H1 (cell line): ENCODE data around the gene NOC2L. TPM values are rescaled to one million over a fixed set of nuclear protein-coding genes. Genes with fewer than 3 reads are reported as not detected.

Source experiments
- CTCF ChIA-PET: fragments of 300-600 bp; sonication (Branson Sonifier 250); formaldehyde crosslinking; loops from one replicate; lab custom pipeline; 2021; ENCODE audit not compliant: partially characterized antibody; lab: Charles Lee
- POLR2A ChIA-PET: fragments of 300-600 bp; sonication (Branson Sonifier 250); formaldehyde crosslinking; loops from one replicate; lab custom pipeline; 2021; ENCODE audit warnings: inconsistent platforms; ENCODE audit not compliant: partially characterized antibody; lab: Charles Lee
- DNase-seq, 2 experiments: peaks; one replicate each; pipeline versions ENCODE4 v3.0.0 to v3.0.0-alpha.2; 2010 to 2022; ENCODE audit warnings: low spot score in 2 of 2, low read depth in 1 of 2, mixed read lengths in 1 of 2
- FAIRE-seq: peaks from 2 replicates; lab custom pipeline; 2011; peaks lifted over from hg19 to GRCh38; lab: Jason Lieb, UNC
- H2AFZ ChIP-seq: 2 replicates; pipeline ENCODE4 v1.8.1; 2012; ENCODE audit warnings: low read length, inconsistent platforms
- H2AK5ac ChIP-seq: 2 replicates; pipeline ENCODE4 v1.6.1; 2013; ENCODE audit warnings: low read depth, low read length
- H2BK120ac ChIP-seq: replicated peaks from 2 replicates; pipeline ENCODE3; 2013; ENCODE audit warnings: low read depth, low read length, inconsistent platforms
- H2BK12ac ChIP-seq: 2 replicates; pipeline ENCODE4 v1.6.1; 2013; ENCODE audit warnings: low read depth, low read length
- H2BK15ac ChIP-seq: 2 replicates; pipeline ENCODE4 v1.6.1; 2013; ENCODE audit warnings: low read length
- H2BK20ac ChIP-seq: 2 replicates; pipeline ENCODE4 v1.6.1; 2013; ENCODE audit warnings: low read length
- H2BK5ac ChIP-seq: 2 replicates; pipeline ENCODE4 v1.6.1; 2013; ENCODE audit warnings: low read depth, low read length
- H3K14ac ChIP-seq: 2 replicates; pipeline ENCODE4 v1.6.1; 2013; ENCODE audit warnings: inconsistent platforms; ENCODE audit not compliant: insufficient read length
- H3K18ac ChIP-seq: 2 replicates; pipeline ENCODE4 v1.6.1; 2013; ENCODE audit warnings: low read length; ENCODE audit errors: extremely low read depth
- H3K23ac ChIP-seq: 2 replicates; pipeline ENCODE4 v1.6.1; 2013; ENCODE audit warnings: inconsistent platforms; ENCODE audit not compliant: insufficient read length
- H3K23me2 ChIP-seq: 2 replicates; pipeline ENCODE4 v1.6.1; 2013; ENCODE audit warnings: low read depth, low read length
- H3K27ac ChIP-seq: 2 replicates; pipeline ENCODE4 v1.6.1; 2011; ENCODE audit warnings: low read depth, low read length, inconsistent platforms
- H3K27me3 ChIP-seq, 4 experiments: replicated peaks in 1 of 4; 1 replicate in 1 of 4; 2 replicates in 3 of 4; pipeline versions ENCODE4 v1.6.1 to v1.8.1; 2011 to 2013; ENCODE audit warnings: low read length in 3 of 4, mild to moderate bottlenecking in 3 of 4, inconsistent platforms in 2 of 4, mixed read lengths in 2 of 4, moderate library complexity in 1 of 4; ENCODE audit not compliant: control insufficient read depth in 3 of 4, insufficient read depth in 3 of 4; ENCODE audit errors: extremely low read depth in 1 of 4
- H3K36me3 ChIP-seq, 4 experiments: 2 replicates each; pipeline versions ENCODE4 v1.6.1 to v1.8.1; 2011 to 2013; ENCODE audit warnings: mild to moderate bottlenecking in 4 of 4, low read length in 3 of 4, moderate library complexity in 2 of 4, control low read depth in 1 of 4, inconsistent platforms in 1 of 4; ENCODE audit not compliant: insufficient read depth in 4 of 4, control insufficient read depth in 2 of 4
- H3K4ac ChIP-seq: replicated peaks from 2 replicates; pipeline ENCODE3; 2013; ENCODE audit warnings: low read length, low read depth, mixed read lengths, inconsistent platforms; ENCODE audit not compliant: insufficient read length
- H3K4me1 ChIP-seq, 4 experiments: replicated peaks in 1 of 4; 1 replicate in 1 of 4; 2 replicates in 3 of 4; pipeline versions ENCODE4 v1.6.1 to v1.8.1; 2011 to 2013; ENCODE audit warnings: low read length in 3 of 4, inconsistent platforms in 2 of 4, mixed read lengths in 1 of 4; ENCODE audit not compliant: insufficient read depth in 4 of 4, control insufficient read depth in 3 of 4
- H3K4me2 ChIP-seq, 2 experiments: 2 replicates each; pipeline versions ENCODE4 v1.6.1 to v1.8.1; 2011 to 2013; ENCODE audit warnings: low read depth in 2 of 2, low read length in 2 of 2, control low read depth in 1 of 2, inconsistent platforms in 1 of 2, mild to moderate bottlenecking in 1 of 2; ENCODE audit not compliant: insufficient read depth in 1 of 2
- H3K4me3 ChIP-seq, 4 experiments: fragments of 200-600, 300-600 bp in 1 of 4; sonication (generic), shearing (Covaris generic), sonication (Bioruptor Twin) in 1 of 4; 2 replicates each; pipeline versions ENCODE4 v1.5.1 to v1.8.1; 2011 to 2016; ENCODE audit warnings: low read length in 4 of 4, low read depth in 3 of 4, control low read depth in 2 of 4, inconsistent platforms in 2 of 4, mild to moderate bottlenecking in 2 of 4, mixed read lengths in 1 of 4, moderate library complexity in 1 of 4; ENCODE audit not compliant: insufficient read depth in 2 of 4; ENCODE audit errors: extremely low read depth in 1 of 4
- H3K56ac ChIP-seq: replicated peaks from 2 replicates; pipeline ENCODE3; 2013; ENCODE audit warnings: low read depth, mild to moderate bottlenecking, mixed read lengths, low read length, inconsistent platforms; ENCODE audit not compliant: insufficient read length
- H3K79me1 ChIP-seq: 2 replicates; pipeline ENCODE4 v1.6.1; 2013; ENCODE audit warnings: low read depth, low read length, control low read depth
- H3K79me2 ChIP-seq, 2 experiments: 2 replicates each; pipeline versions ENCODE4 v1.6.1 to v1.8.1; 2012 to 2013; ENCODE audit warnings: low read length in 2 of 2, mild to moderate bottlenecking in 2 of 2, inconsistent platforms in 1 of 2; ENCODE audit not compliant: insufficient read depth in 2 of 2, control insufficient read depth in 1 of 2
- H3K9ac ChIP-seq, 4 experiments: replicated peaks in 1 of 4; 1 replicate in 1 of 4; 2 replicates in 3 of 4; pipeline versions ENCODE4 v1.6.1 to v1.8.1; 2011 to 2013; ENCODE audit warnings: low read depth in 3 of 4, low read length in 3 of 4, control low read depth in 2 of 4, mild to moderate bottlenecking in 2 of 4, moderate library complexity in 2 of 4, inconsistent platforms in 1 of 4; ENCODE audit errors: extremely low read depth in 1 of 4
- H3K9me3 ChIP-seq, 2 experiments: 2 replicates each; pipeline versions ENCODE4 v1.6.1 to v1.8.1; 2012 to 2013; ENCODE audit warnings: mild to moderate bottlenecking in 2 of 2, moderate library complexity in 2 of 2, control low read depth in 1 of 2, inconsistent platforms in 1 of 2, low read depth in 1 of 2, low read length in 1 of 2, mixed read lengths in 1 of 2; ENCODE audit not compliant: insufficient read depth in 2 of 2
- H4K20me1 ChIP-seq, 2 experiments: replicated peaks in 1 of 2; 2 replicates each; pipeline versions ENCODE3 to v1.8.1; 2011 to 2013; ENCODE audit warnings: inconsistent platforms in 2 of 2, low read length in 2 of 2, mild to moderate bottlenecking in 1 of 2; ENCODE audit not compliant: insufficient read depth in 2 of 2, control insufficient read depth in 1 of 2
- H4K5ac ChIP-seq: 2 replicates; pipeline ENCODE4 v1.6.1; 2013; ENCODE audit warnings: low read length, low read depth, mixed read lengths, inconsistent platforms; ENCODE audit not compliant: insufficient read length
- H4K8ac ChIP-seq: 2 replicates; pipeline ENCODE4 v1.8.0; 2013; ENCODE audit warnings: mild to moderate bottlenecking, moderate library complexity, low read length, inconsistent platforms; ENCODE audit not compliant: insufficient read depth; ENCODE audit errors: extremely low read depth
- H4K91ac ChIP-seq: replicated peaks from 2 replicates; pipeline ENCODE3; 2013; ENCODE audit warnings: low read length, mixed read lengths, inconsistent platforms; ENCODE audit not compliant: insufficient read length
- BCL11A ChIP-seq, 2 experiments: IDR thresholded peaks; one replicate each; pipeline ENCODE4 v1.6.1; 2011; ENCODE audit warnings: low read depth in 2 of 2, low read length in 2 of 2, mild to moderate bottlenecking in 2 of 2
- CHD1 ChIP-seq: IDR thresholded peaks from 2 replicates; pipeline ENCODE4 v1.6.1; 2012; ENCODE audit warnings: low read depth, low read length, improper control_type of control experiment
- RAD21 ChIP-seq, 2 experiments: IDR thresholded peaks in 1 of 2; conservative IDR thresholded peaks in 1 of 2; 2 replicates each; pipeline ENCODE4 v1.6.1; 2011; ENCODE audit warnings: low read depth in 2 of 2, low read length in 2 of 2, improper control_type of control experiment in 1 of 2, inconsistent platforms in 1 of 2, mild to moderate bottlenecking in 1 of 2, moderate library complexity in 1 of 2
- WGBS, 2 experiments: shearing (Covaris generic) in 1 of 2; methylation state at CpG; one replicate each; pipeline versions ENCODE4 v1.1.6 to v1.1.7; 2013 to 2015; ENCODE audit warnings: low lambda C conversion rate in 2 of 2, mixed read lengths in 2 of 2, inconsistent platforms in 1 of 2, low coverage in 1 of 2, missing lambda C conversion rate in 1 of 2; ENCODE audit not compliant: insufficient replicate concordance in 2 of 2, insufficient coverage in 1 of 2, insufficient read length in 1 of 2; ENCODE audit errors: extremely low coverage in 1 of 2, missing lambda C conversion rate in 1 of 2; 5-methylcytosine and 5-hydroxymethylcytosine counted together
- polyA plus RNA-seq, 7 experiments: library from polyadenylated mRNA; depleted of rRNA in 3 of 7; stranded (reverse) in 5 of 7; unstranded in 2 of 7; fragments of >200 nt in 5 of 7; fragments of 200-250 nt in 2 of 7; gene quantifications; 1 replicate in 5 of 7; 2 replicates in 1 of 7; 4 replicates in 1 of 7; pipeline versions ENCODE4 v1.2.1 to v1.2.3, GENCODE V29; 2011 to 2013; ENCODE audit warnings: missing spikeins in 2 of 7, mixed read lengths in 2 of 7
- total RNA-seq: library from RNA; stranded (reverse); fragmentation: NEBNext Ultra II Directional; extraction: Animal tissue kit (Norgen Biotek cat#: 25700); gene quantifications from 2 replicates; pipeline ENCODE4 v1.2.1, GENCODE V29; 2021
- TF ChIP-seq, protein P1 (sequence below): IDR thresholded peaks from 2 replicates; pipeline ENCODE4 v1.6.1; 2012; ENCODE audit warnings: inconsistent platforms
- TF ChIP-seq, protein P2 (sequence below), 3 experiments: IDR thresholded peaks; 1 replicate in 2 of 3; 2 replicates in 1 of 3; pipeline versions ENCODE4 v1.5.1 to v1.6.1; 2011; ENCODE audit warnings: low read length in 3 of 3, mild to moderate bottlenecking in 3 of 3, inconsistent platforms in 2 of 3, low read depth in 1 of 3, moderate library complexity in 1 of 3; ENCODE audit not compliant: insufficient read depth in 1 of 3; ENCODE audit errors: control extremely low read depth in 1 of 3

Gene NOC2L
- total and polyA plus RNA-seq, 2 of the 8 experiments (the other 6 are each of a cell fraction or from before 2014, with no cell fraction given) = 74.7 to 130 TPM

- H4K5ac ChIP-seq = no peak overlapping the region
- H3K36me3 ChIP-seq = no peaks in the 10 kb centered on the region
- H3K4me3 ChIP-seq = no peak overlapping the region
- no peaks in the 10 kb centered on the region for H3K79me2 ChIP-seq
- H2BK120ac ChIP-seq = no peak overlapping the region
- no peak overlapping the region for H2BK20ac ChIP-seq
- no peak overlapping the region; the same call in 1 of the 2 replicates for H2BK15ac ChIP-seq
- 0 out of 2 replicates have a peak overlapping the region, but pooled peaks have one; percentile 50 for H2BK12ac ChIP-seq
- no peak overlapping the region for H4K91ac ChIP-seq
- H2AFZ ChIP-seq = no peak overlapping the region
- ChIA-PET POLR2A (interaction anchor here (0.7 to 1.6 kb wide), 5 partner anchors 15 to 80 kb away, joined by 3 to 4 read pairs (median 4); partner anchors contain the start of gene HES4), CTCF (interaction anchor here (0.6 to 6.9 kb wide), 45 partner anchors 8 to 431 kb away, joined by 3 to 86 read pairs (median 5); partner anchors contain the start of genes HES4, ISG15, PLEKHN1 and RNF223)
- peaks cover 0 to 8% of the 10 kb centered on the region in 2 experiments for H4K20me1 ChIP-seq
- DNase-seq = peak in 1 of 2 experiments; percentile 92
- no peak overlapping the region for H3K4ac ChIP-seq
- no peak overlapping the region for H3K18ac ChIP-seq
- H3K4me2 ChIP-seq = peak overlapping the region in 1 of 2 experiments; percentile 38; a peak in 2 of 4 replicates
- TF ChIP-seq CHD1 (no peak), BCL11A (IDR thresholded peaks at IDR 0.05; ENCODE audit: low read depth in 2 of 2, low read length in 2 of 2) (no peak), RAD21 (IDR thresholded peaks at IDR 0.05 in 1 of 2, conservative IDR thresholded peaks at IDR 0.05 in 1 of 2; ENCODE audit: low read depth in 2 of 2, low read length in 2 of 2) (peak; percentile 80 to 83)
- TF ChIP-seq, protein P1, sequence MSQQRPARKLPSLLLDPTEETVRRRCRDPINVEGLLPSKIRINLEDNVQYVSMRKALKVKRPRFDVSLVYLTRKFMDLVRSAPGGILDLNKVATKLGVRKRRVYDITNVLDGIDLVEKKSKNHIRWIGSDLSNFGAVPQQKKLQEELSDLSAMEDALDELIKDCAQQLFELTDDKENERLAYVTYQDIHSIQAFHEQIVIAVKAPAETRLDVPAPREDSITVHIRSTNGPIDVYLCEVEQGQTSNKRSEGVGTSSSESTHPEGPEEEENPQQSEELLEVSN = no peak
- TF ChIP-seq, protein P2, sequence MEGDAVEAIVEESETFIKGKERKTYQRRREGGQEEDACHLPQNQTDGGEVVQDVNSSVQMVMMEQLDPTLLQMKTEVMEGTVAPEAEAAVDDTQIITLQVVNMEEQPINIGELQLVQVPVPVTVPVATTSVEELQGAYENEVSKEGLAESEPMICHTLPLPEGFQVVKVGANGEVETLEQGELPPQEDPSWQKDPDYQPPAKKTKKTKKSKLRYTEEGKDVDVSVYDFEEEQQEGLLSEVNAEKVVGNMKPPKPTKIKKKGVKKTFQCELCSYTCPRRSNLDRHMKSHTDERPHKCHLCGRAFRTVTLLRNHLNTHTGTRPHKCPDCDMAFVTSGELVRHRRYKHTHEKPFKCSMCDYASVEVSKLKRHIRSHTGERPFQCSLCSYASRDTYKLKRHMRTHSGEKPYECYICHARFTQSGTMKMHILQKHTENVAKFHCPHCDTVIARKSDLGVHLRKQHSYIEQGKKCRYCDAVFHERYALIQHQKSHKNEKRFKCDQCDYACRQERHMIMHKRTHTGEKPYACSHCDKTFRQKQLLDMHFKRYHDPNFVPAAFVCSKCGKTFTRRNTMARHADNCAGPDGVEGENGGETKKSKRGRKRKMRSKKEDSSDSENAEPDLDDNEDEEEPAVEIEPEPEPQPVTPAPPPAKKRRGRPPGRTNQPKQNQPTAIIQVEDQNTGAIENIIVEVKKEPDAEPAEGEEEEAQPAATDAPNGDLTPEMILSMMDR (IDR thresholded peaks at IDR 0.05; ENCODE audit: control extremely low read depth in 1 of 3, insufficient read depth in 1 of 3, low read depth in 1 of 3, low read length in 3 of 3) = peak in 2 of 3 experiments; percentile 59 to 84; a peak in 3 of 4 replicates
- no peaks in the 10 kb centered on the region; a peak in 1 of 7 replicates for H3K4me1 ChIP-seq
- no peak overlapping the region for H3K9ac ChIP-seq
- no peak overlapping the region for H2BK5ac ChIP-seq
- WGBS, 2 experiments = 29% methylated on average over 20 of the region's 29 CpGs; no CpG with 5 or more reads in 1 of the 2 experiments
- no peak overlapping the region for H3K14ac ChIP-seq
- H3K27ac ChIP-seq = no peak overlapping the region
- no peak overlapping the region for H3K56ac ChIP-seq
- no peaks in the 10 kb centered on the region for H3K79me1 ChIP-seq
- peaks cover 0 to 29% (median 17%) of the 10 kb centered on the region in 4 experiments; a peak in 6 of 7 replicates for H3K27me3 ChIP-seq
- H3K9me3 ChIP-seq = no peaks in the 10 kb centered on the region
- no peak overlapping the region; the same call in 1 of the 2 replicates for H4K8ac ChIP-seq
- H3K23me2 ChIP-seq = peaks cover 4% of the 10 kb centered on the region; the same call in 1 of the 2 replicates
- FAIRE-seq = no peak
- no peak overlapping the region for H3K23ac ChIP-seq
- H2AK5ac ChIP-seq = no peak overlapping the region
Observed at GRCh38 chr1:983798-984475, 24.9 kb upstream of the NOC2L start.
